Measurements from ENCODE around the gene SHISA5.
A peak's percentile ranks its signal among the peaks of the same experiment; 100 is the strongest.
"Not testable (repeated sequence)": the region's sequence is repeated elsewhere in the genome, so short reads cannot be mapped to it uniquely, and the experiment has no call there.

SHISA5 gene

GRCh38 chr3:48518638-48519276 is 14.8 kb upstream of the SHISA5 start:
- DNase-seq, result no peak

DNA sequence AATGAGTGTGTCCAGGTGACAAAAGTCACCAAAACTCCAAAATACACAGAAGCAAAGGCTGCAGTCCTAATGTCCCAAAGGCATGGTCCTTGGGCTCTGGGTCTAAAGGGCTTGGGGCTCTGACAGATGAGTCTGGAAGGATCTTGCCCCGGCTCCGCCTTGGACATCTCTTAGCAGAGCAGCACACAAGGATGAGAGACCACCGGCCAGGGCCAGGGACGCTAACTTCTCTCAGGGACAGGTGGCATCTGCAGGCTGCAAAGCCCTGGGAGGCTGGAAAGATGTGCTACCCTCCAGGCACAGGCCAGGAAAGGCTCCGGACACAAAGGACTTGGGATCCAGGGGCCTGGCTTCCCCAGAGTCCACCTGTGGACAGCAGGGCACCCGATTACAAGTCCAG is 14.1 kb upstream of the SHISA5 start:
- no peak for DNase-seq

GRCh38 chr3:48516571-48516970 is 12.6 kb upstream of the SHISA5 start:
- DNase-seq, result no peak

GRCh38 chr3:48514431-48515227 is 10.7 kb upstream of the SHISA5 start:
- no peak for DNase-seq

GRCh38 chr3:48511551-48511950 is 7.6 kb upstream of the SHISA5 start:
- DNase-seq, result no peak

DNA sequence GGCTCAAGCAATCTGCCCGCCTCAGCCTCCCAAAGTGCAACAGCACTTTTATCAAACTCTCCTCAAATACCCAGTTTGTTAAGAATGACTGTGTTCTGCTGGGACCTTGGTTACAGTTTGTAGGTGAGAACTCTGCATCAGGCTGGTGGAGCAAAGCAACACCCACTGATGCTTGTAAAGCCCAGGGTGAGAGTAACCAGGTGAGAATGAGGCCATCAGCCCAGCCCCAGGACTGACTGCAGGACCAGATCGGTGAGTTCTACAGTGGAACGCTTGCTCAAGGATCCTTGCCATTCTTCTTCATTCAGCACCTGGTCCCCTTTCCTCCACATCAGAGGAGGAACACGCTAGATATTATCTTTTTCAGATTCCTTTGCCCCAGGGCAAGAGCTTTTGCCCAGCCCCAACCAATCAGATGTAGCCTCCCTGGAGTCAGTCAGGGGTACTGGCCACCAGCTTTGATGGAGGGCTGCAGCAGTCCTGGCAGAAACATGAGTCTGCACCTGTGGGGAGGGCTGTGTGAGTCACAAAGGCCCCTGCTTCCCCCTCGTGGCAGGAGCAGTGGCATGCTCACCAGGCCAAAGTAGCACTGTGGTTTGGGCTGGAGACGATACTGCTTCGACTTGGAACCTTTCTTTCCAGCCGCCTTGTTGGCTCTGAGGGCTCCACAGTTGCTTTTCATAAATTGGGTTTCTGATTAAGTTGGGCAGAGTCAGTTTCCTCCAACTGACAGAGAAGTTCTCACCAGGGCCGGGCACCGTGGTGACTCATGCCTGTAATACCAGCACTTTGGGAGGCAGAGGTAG is 3.5 kb upstream of the SHISA5 start:
- DNase-seq, result peak; percentile 55

DNA sequence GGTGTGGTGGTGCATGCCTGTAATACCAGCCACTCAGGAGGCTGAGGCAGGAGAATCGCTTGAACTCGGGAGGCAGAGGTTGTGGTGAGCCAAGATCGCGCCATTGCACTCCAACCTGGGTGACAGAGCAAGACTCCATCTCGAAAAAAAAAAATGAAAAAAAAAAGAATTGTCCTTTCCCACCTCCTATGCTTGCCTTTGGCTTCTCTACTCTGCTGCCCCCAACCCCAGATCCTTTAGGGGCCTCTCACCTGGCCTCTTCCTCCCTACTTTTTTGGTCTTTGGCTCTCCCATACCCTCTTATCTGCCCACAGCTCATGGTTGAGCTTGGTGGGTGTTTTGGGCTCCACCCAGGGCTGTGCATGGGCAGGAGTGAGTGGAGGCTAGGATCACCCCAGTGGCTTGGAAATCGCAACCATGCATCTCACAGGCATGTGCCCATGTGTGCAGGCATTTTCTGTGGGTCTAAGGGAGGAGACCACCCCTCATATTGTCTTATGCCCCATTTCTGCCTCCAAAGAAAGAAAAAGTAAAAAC is 2.1 kb upstream of the SHISA5 start:
- DNase-seq, result no peak

DNA sequence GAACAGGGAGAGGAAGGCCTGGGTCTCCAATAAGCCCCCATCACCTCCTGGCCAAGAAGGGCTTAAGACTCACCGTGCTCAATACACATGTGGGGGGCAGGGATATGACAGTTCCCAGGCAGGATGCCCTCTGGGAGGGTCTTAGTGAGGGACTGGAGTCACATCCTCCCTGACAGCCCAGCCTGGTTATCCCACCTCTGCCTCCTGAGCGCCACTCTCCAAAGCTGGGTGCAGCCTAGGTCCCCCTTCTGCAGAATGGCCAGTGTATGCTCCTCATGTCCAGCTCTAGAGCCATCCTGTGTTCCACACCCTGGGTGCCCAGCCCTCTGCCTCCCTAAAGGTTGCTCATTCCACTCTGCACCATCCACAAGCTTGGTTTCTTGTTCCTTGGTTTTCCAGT is 1.2 kb upstream of the SHISA5 start:
- DNase-seq, result no peak

DNA sequence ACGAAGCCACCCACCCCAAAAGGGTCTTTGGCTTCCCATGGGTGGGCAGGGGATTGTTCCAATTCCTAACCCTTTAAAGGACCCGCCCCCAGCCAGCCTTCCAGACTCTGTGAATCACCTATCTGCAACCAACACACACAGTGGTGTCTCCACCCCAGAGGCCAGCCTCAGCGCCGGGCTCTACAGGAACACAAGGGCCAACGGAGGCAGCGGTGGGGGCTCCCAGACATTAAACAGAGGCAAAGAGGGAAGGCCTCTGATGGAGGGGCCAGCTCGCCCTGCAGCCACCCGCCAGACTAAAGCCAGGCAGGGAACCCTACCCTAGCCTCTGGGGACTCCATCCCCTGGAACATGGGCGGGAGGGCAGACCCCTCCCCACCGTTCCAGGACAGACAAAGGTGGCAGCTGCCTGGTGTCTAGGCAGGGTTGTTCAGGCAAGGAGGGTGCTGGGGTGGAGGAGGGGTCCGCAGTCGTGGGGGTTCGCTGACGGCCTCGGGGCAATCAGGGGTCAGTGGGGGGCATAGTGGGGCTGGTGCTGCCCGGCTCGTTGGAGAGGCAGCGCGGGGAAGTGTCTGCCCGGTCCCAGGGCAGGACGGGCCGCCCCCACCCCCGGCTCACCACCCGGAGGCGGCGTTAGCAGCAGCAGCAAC is 448 bp downstream of the SHISA5 start:
- DNase-seq, result no peak

GRCh38 chr3:48502728-48503168 is 1.2 kb downstream of the SHISA5 start:
- no peak for DNase-seq

DNA sequence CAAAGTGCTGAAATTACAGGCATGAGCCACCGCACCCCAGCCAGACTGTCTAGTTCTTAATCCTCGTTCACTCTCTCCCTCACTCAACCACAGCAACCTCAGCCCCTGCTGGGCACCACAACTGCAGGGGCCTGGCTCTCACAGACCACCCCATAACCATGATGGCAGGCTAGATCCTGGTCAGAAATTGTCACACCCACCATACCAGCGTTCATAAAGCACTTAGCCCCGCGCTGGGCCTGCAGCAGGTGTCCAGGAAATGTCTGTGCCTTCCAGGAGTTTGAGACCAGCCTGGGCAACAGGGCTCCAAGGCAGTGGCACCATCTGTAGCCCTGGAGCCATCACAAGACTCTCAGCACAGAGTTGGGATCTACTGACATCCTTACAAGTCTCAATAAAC is 1.9 kb downstream of the SHISA5 start:
- DNase-seq, result no peak

- DNase-seq, result no peak
These were observed 2.8 kb downstream of the SHISA5 start for GRCh38 chr3:48501196-48501595.

GRCh38 chr3:48500656-48501055 is 3.3 kb downstream of the SHISA5 start:
- DNase-seq, result no peak

DNA sequence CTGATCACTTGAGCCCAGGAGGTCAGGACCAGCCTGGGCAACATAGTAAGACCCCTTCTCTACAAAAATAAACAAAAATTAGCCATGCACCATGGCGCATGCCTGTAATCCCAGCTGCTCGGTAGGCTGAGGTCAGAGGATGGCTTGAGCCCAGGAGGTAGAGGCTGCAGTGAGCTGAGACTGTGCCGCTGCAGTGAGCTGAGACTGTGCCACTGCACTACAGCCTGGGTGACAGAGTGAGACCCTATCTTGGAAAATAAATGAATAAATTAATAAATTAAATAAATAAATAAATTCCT is 10.8 kb downstream of the SHISA5 start:
- DNase-seq, result no peak

DNA sequence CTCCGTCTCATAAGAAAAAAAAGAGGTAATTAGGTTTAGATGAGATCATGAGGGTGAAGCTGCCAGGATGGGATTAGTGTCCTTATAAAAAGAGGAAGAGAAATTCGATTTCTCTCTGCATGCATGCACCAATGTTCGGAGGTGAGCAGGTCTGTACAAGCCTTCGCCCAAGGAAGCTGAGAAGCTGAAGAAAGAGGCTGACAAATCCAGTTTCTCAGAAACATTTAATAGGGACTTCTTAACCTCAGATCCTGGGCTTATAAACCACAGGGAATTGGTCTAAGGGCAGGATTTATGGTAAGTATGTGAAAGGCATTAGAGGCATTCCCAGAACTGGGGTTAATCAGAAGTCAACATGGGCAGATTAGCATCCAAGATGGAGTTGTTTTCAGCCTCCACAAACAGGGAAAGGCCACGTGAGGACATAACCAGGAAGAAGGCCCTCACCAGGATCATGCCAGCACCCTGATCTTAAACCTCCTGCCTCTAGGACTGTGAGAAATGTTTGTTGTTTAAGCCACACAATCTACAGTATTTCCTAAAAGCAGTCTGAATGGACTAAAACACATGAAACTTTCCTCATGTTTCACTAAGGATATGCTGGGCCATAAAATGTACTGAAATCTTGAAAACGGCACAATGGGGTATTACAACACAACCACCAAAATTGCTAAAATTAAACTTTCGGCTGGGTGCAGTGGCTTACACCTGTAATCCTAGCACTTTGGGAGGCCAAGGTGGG is 11.3 kb downstream of the SHISA5 start:
- no peak for DNase-seq

DNA sequence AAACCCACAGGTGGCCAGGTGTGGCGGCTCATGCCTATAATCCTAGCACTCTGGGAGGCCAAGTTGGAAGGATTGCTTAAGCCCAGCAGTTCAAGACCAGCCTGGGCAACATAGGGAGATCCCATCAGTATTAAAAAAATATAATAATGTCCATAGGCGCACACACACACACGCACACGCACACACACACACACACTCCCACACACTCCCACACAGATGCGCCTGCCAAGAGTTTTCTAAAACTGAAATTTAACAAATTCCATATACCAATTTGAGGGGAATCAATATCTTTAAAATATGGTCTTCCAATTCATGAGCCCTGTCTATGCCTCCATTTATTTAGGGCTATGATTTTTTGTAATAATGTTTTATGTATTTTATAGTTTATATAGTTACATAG is 17.0 kb downstream of the SHISA5 start:
- DNase-seq, result no peak

- DNase-seq, result not testable (repeated sequence)
These were observed 21.2 kb downstream of the SHISA5 start for GRCh38 chr3:48482822-48483221.

- DNase-seq, result not testable (repeated sequence)
These were observed 23.1 kb downstream of the SHISA5 start for GRCh38 chr3:48480891-48481290.

- DNase-seq, result no peak
These were observed 25.1 kb downstream of the SHISA5 start for GRCh38 chr3:48478626-48479555.

- no peak for DNase-seq
These were observed 25.9 kb downstream of the SHISA5 start for GRCh38 chr3:48477959-48478520.
